Measurements from ENCODE around the gene LCLAT1. TPM values are rescaled to one million over a fixed set of nuclear protein-coding genes. Genes with fewer than 3 reads are reported as not detected.
"Not testable (repeated sequence)": the region's sequence is repeated elsewhere in the genome, so short reads cannot be mapped to it uniquely, and the experiment has no call there.

The LCLAT1 gene
- total and polyA plus RNA-seq, 12 donors: 8.0 to 56.4 (median 42.7) TPM

GRCh38 chr2:30466216-30466615, 19.2 kb downstream of the LCLAT1 start:
- intact Hi-C loops (cut with DNase I): no loop called here
- no peak for ATAC-seq
- no peak for DNase-seq
- WGBS, 2 donors: 98 to 99% methylated on average over 1 of the region's 1 CpG
- Histone ChIP-seq H3K4me3 (no peak overlapping the region), H3K27me3 (no peaks in the 10 kb centered on the region), H3K27ac (peak overlapping the region in 4 of 10 donors; percentile 19 to 87 (median 76)), H3K4me1 (peaks cover 0 to 33% (median 11%) of the 10 kb centered on the region in 9 donors), H3K9me3 (peaks cover 0 to 24% (median 0%) of the 10 kb centered on the region in 11 donors), H3K36me3 (no peaks in the 10 kb centered on the region)
- TF ChIP-seq CTCF (IDR thresholded peaks at IDR 0.05): no peak

GRCh38 chr2:30467062-30467826, 20.2 kb downstream of the LCLAT1 start:
- H3K4me1 ChIP-seq: peaks cover 0 to 35% (median 12%) of the 10 kb centered on the region in 9 donors
- H3K36me3 ChIP-seq; H3K27me3 ChIP-seq; intact Hi-C loops (cut with DNase I); DNase-seq; H3K4me3 ChIP-seq; H3K27ac ChIP-seq; ATAC-seq: not testable (repeated sequence)
- 95 to 96% methylated on average over 7 to 8 of the region's 8 CpGs for WGBS, 2 donors
- H3K9me3 ChIP-seq: peaks cover 0 to 24% (median 0%) of the 10 kb centered on the region in 11 donors

GRCh38 chr2:30470426-30470825, 23.4 kb downstream of the LCLAT1 start:
- no peak for TF ChIP-seq CTCF (IDR thresholded peaks at IDR 0.05)
- ATAC-seq (no peak), DNase-seq (no peak)
- Histone ChIP-seq H3K27ac (no peak overlapping the region), H3K4me3 (no peak overlapping the region), H3K9me3 (peaks cover 0 to 24% (median 0%) of the 10 kb centered on the region in 11 donors), H3K36me3 (no peaks in the 10 kb centered on the region), H3K4me1 (peaks cover 0 to 29% (median 8%) of the 10 kb centered on the region in 9 donors), H3K27me3 (no peaks in the 10 kb centered on the region)
- WGBS, 2 donors: 83 to 93% methylated on average over 1 of the region's 1 CpG
- intact Hi-C loops (cut with DNase I): loop anchor here in 5 of 10 donors (10.0 kb wide), 4 partner anchors 234 to 266 kb away; partner anchors contain the start of gene LBH (in 2 of the 5)

GRCh38 chr2:30472326-30472725, 25.3 kb downstream of the LCLAT1 start:
- no peak for TF ChIP-seq CTCF (IDR thresholded peaks at IDR 0.05)
- DNase-seq: no peak
- Histone ChIP-seq H3K27me3 (no peaks in the 10 kb centered on the region), H3K36me3 (no peaks in the 10 kb centered on the region), H3K4me3 (no peak overlapping the region), H3K9me3 (peaks cover 0 to 24% (median 0%) of the 10 kb centered on the region in 11 donors), H3K27ac (peak overlapping the region in 3 of 10 donors; percentile 7 to 36 (median 17)), H3K4me1 (peaks cover 0 to 28% (median 13%) of the 10 kb centered on the region in 9 donors)
- intact Hi-C loops (cut with DNase I): loop anchor here in 5 of 10 donors (10.0 kb wide), 4 partner anchors 232 to 268 kb away; partner anchors contain the start of gene LBH (in 2 of the 5)
- no peak for ATAC-seq

- H3K9me3 ChIP-seq: peaks cover 0 to 5% (median 0%) of the 10 kb centered on the region in 11 donors
- no peaks in the 10 kb centered on the region for H3K27me3 ChIP-seq
- H3K4me3 ChIP-seq: no peak overlapping the region
- ATAC-seq (peak in 1 of 8 donors; percentile 6), DNase-seq (no peak)
- peaks cover 0 to 38% (median 11%) of the 10 kb centered on the region in 9 donors for H3K4me1 ChIP-seq
- peaks cover 0 to 9% (median 0%) of the 10 kb centered on the region in 9 donors for H3K36me3 ChIP-seq
- peak in 7 of 9 donors; percentile 6 to 56 (median 35) for TF ChIP-seq CTCF (IDR thresholded peaks at IDR 0.05)
- no peak overlapping the region for H3K27ac ChIP-seq
- intact Hi-C loops (cut with DNase I): loop anchor here in 5 of 10 donors (5.0 to 10.0 kb wide), 5 partner anchors 229 to 271 kb away; partner anchors contain the start of gene LBH (in 2 of the 5)
Measured at GRCh38 chr2:30475542-30475941, 28.5 kb downstream of the LCLAT1 start.

All from heart right ventricle (tissue), 16 donors.